Activated T-cell treated with anti-CD3 and anti-CD28 coated beads for 48 hours (primary cell): Measurements from ENCODE around the gene SLC35B1.

Experiments
- DNase-seq: peaks from one replicate; pipeline ENCODE4 v3.0.0-alpha.2; 2020; ENCODE audit warnings: low read depth

SLC35B1 gene

DNA sequence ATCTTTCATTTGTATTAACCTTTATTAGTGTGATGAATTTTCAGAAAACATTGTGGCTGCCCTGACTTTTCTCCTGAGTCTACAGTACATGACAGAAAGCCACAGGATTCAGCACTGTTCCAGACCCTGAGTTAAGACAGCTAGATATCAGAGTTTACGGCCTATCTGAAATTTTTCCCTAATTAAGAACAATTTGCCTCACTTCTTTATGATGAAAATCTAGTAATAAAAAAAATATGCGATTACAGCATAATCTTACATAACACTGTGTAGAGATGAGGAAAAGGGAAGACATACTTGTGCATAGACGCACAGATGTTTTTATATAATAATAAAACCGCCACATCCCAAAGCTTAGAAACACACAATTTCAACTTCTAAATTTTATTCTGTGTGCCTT is 37.1 kb downstream of the SLC35B1 start:
- no peak for DNase-seq

DNA sequence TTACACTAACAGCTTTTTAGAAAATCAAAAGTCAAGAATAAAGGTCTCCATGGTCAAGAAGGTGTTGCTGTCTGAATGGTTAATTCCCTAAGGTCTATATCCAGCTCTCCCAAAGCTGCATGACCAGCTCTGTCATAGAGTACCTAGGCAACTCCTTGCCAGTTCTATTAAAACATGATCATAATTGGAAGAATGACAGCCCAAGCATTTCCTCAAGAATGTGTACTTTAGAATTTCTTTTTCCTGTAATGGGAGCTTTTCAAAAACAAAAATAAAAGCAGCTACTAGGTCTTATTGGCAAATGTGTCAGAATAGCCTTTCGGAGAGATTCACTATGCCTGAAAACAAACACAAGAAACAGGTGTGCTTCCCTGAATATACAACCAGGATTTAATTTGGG is 37.8 kb downstream of the SLC35B1 start:
- DNase-seq = no peak

DNA sequence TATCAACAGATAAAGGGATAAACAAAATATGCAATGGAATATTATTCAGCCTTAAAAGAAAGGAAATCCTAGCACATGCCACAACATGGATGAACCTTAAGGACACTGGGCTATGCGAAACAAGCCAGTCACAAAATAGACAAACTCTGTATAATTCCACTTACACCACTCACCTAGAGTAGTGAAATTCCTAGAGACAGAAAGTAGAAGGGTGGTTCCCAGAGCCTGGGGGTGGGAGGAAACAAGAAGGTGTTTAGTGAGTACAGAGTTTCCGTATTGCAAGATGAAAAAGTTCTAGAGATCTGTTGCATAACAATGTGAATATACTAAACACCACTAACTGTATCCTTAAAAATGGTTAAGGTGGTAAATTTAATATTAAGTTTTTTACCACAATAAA is 39.9 kb downstream of the SLC35B1 start:
- DNase-seq = no peak

DNA sequence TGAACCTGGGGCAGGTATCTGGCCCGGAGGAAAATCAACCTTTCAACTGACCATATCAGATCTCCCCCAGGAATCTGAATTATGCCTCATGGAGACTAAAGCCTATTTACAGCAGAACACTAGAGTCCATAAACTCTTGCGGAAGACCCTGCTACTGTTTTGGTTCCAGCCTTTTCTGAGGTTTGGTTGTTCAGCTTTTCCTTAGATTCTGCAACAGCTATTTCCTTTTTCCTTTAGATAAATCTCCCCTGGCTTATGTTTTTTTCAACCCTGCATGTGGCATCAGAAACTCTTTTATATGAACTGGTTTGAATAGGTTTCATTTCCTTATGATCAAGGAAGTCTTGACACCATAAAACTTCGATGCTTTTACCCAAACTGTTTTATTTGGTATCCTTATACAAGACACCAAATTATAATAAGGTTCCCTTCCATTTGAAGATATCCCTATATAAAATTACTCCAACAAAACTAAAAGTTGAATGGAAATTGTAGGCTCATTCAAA is 43.0 kb downstream of the SLC35B1 start:
- DNase-seq = no peak

DNA sequence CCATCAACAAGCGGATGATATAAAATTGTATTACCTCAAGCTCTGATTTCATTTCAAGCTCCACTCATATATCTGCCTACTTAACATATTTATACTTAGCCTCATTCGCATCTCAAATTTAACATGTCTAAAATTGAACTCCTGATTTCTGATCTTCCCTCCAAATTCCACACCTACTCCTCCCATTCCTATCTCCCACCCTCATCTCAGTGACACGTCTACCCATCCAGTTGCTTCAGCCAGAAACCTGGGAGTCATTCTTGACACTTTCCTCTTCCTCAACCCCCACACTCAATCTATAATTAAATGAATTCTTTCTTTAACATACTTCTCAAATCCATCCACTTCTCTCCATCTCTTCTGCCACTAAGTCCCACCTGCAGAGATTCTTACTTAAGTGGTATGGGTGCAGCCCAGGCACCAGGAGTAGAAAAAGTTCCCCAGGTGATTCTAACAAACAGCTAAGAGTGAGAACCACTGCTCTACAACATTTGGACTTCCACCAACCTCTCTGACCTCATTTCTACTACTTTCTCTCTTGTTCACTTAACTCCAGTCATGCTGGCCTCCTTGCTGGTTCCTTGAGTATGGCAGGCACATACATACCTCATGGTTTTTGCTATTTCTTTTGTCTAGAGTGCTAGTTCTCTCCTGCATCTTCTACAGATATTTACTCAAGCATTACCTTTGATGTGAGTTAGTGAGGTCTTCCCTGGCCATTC is 47.9 kb downstream of the SLC35B1 start:
- DNase-seq = no peak

DNA sequence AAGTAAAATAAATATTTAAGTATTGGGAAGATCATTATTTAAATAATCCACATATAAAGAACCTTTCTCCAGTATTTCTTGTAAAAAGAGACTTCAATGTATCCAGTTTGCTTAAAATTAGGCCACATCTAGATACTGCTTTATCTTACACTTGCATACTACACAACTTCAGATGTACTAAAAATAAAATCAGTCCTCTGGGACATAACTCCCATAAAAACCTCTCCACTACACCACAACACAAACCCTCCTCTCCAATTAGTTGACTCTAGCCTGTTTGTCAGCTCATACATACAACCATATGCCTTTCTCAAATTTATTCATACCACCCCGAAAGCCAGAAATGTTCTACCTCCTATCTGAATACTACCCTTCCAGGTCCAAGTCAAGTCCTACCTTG is 51.5 kb downstream of the SLC35B1 start:
- DNase-seq = no peak
